HG03460 (cell line): ENCODE results near the gene MDFIC.

ENCODE experiments used
- ATAC-seq: cut with Tn5 transposase; IDR thresholded peaks from one replicate; pipeline ENCODE4 v1.9.1; 2021; ENCODE audit not compliant: unreplicated experiment

The MDFIC gene

GRCh38 chr7:115034515-115034914 is 112.6 kb downstream of the MDFIC start:
- ATAC-seq: no peak

GRCh38 chr7:115037128-115037802 is 115.4 kb downstream of the MDFIC start:
- no peak for ATAC-seq

- no peak for ATAC-seq
These were observed 116.3 kb downstream of the MDFIC start for GRCh38 chr7:115038158-115038557.

- no peak for ATAC-seq
These were observed 118.2 kb downstream of the MDFIC start for GRCh38 chr7:115040057-115040456.

GRCh38 chr7:115040495-115040894 is 118.6 kb downstream of the MDFIC start:
- no peak for ATAC-seq

GRCh38 chr7:115042596-115042995 is 120.7 kb downstream of the MDFIC start:
- no peak for ATAC-seq

- no peak for ATAC-seq
These were observed 121.7 kb downstream of the MDFIC start for GRCh38 chr7:115043605-115044004.

- no peak for ATAC-seq
These were observed 122.3 kb downstream of the MDFIC start for GRCh38 chr7:115044224-115044623.

- ATAC-seq: no peak
These were observed 126.2 kb downstream of the MDFIC start for GRCh38 chr7:115047958-115048720.

GRCh38 chr7:115052706-115053105 is 130.8 kb downstream of the MDFIC start:
- ATAC-seq: no peak

GRCh38 chr7:115054478-115055065 is 132.7 kb downstream of the MDFIC start:
- ATAC-seq: no peak

- no peak for ATAC-seq
These were observed 134.1 kb downstream of the MDFIC start for GRCh38 chr7:115056019-115056418.

GRCh38 chr7:115058726-115059125 is 136.8 kb downstream of the MDFIC start:
- no peak for ATAC-seq

GRCh38 chr7:115059321-115059720 is 137.4 kb downstream of the MDFIC start:
- no peak for ATAC-seq

- peak; percentile 77 for ATAC-seq
These were observed 138.4 kb downstream of the MDFIC start for GRCh38 chr7:115060095-115060870.

- peak; percentile 81 for ATAC-seq
These were observed 144.2 kb downstream of the MDFIC start for GRCh38 chr7:115066050-115066449.

GRCh38 chr7:115066634-115067033 is 144.7 kb downstream of the MDFIC start:
- peak; percentile 49 for ATAC-seq

GRCh38 chr7:115068220-115068619 is 146.3 kb downstream of the MDFIC start:
- ATAC-seq: no peak
